Neural progenitor cell (in vitro differentiated cells): ENCODE data around the gene CACNG7.

Source experiments
- EZH2 ChIP-seq: fragments of 200-600 bp; sonication (generic); IDR thresholded peaks from 2 replicates; pipeline ENCODE4 v1.6.1; 2017; ENCODE audit warnings: antibody characterized with exemption, mild to moderate bottlenecking, moderate library complexity
- TF ChIP-seq, protein P1 (sequence below): fragments of 200-600 bp; sonication (generic); IDR thresholded peaks from 2 replicates; pipeline ENCODE4 v1.5.1; 2017; ENCODE audit warnings: antibody characterized with exemption, mild to moderate bottlenecking

DNA sequence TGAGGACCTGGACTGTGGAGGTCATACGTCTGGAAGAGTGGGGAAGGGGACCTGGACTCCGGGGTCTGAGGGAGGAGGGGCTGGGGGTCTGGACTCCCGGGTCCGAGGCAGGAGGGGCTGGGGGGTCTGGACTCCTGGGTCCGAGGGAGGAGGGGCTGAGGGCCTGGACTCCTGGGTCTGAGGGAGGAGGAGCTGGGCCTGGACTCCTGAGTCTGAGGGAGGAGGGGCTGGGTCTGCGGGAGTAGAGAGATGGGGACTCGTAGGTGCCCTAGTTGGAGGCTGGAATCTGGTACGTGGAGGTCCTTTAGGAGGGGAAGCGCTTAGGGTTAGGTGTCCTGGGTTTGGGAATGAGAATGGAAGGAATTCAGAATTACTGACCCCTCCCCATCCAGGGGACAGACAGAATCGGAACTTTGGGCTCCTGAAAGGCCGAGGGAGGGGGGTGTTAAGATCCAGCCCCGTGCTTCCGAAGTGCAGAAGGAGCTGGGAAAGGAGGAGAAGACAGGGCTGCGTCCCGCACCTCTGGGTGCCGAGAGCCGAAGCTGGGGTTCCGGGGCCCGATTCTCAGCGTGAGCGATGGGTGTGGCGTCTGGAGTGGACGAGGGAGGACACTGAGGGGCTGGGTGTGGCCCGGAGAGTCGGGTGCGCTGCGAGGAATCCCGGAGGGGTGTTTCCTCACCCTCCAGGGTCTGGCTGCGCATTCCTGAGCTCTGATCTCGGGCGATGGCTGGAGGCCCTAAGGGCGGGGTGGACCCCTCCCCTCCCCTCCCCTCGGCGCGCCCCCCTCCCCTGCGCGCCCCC, 40.8 kb upstream of the CACNG7 start:
- TF ChIP-seq, protein P1, sequence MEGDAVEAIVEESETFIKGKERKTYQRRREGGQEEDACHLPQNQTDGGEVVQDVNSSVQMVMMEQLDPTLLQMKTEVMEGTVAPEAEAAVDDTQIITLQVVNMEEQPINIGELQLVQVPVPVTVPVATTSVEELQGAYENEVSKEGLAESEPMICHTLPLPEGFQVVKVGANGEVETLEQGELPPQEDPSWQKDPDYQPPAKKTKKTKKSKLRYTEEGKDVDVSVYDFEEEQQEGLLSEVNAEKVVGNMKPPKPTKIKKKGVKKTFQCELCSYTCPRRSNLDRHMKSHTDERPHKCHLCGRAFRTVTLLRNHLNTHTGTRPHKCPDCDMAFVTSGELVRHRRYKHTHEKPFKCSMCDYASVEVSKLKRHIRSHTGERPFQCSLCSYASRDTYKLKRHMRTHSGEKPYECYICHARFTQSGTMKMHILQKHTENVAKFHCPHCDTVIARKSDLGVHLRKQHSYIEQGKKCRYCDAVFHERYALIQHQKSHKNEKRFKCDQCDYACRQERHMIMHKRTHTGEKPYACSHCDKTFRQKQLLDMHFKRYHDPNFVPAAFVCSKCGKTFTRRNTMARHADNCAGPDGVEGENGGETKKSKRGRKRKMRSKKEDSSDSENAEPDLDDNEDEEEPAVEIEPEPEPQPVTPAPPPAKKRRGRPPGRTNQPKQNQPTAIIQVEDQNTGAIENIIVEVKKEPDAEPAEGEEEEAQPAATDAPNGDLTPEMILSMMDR: no peak
- TF ChIP-seq EZH2: no peak
